CD4-positive, alpha-beta memory T cell (primary cell): ENCODE results near the gene TXLNG. TPM values are rescaled to one million over a fixed set of nuclear protein-coding genes. Genes with fewer than 3 reads are reported as not detected.
A peak's percentile ranks its signal among the peaks of the same experiment; 100 is the strongest.

Experiments
- CTCF ChIA-PET: fragments of 350-600 bp; sonication (Branson Sonifier 250); formaldehyde crosslinking; loops from one replicate; lab custom pipeline; 2021; ENCODE audit warnings: inconsistent platforms; ENCODE audit not compliant: partially characterized antibody; lab: Charles Lee
- POLR2A ChIA-PET: fragments of 350-600 bp; sonication (Branson Sonifier 250); formaldehyde crosslinking; loops from one replicate; lab custom pipeline; 2021; ENCODE audit not compliant: partially characterized antibody; lab: Charles Lee
- DNase-seq, 5 donors: peaks; one replicate each; pipeline versions ENCODE4 v3.0.0 to v3.0.0-alpha.2; 2020 to 2022; ENCODE audit warnings: mixed read lengths in 1 of 5
- H3K27ac ChIP-seq: one replicate; pipeline ENCODE4 v1.7.0; 2013; ENCODE audit warnings: low read depth, low read length
- H3K27me3 ChIP-seq: 2 replicates; pipeline ENCODE4 v1.7.0; 2013; ENCODE audit warnings: mild to moderate bottlenecking, low read length, moderate library complexity; ENCODE audit not compliant: insufficient read depth
- H3K36me3 ChIP-seq: 2 replicates; pipeline ENCODE4 v1.7.0; 2013; ENCODE audit warnings: mild to moderate bottlenecking, low read length, moderate library complexity; ENCODE audit not compliant: insufficient read depth
- H3K4me1 ChIP-seq: 2 replicates; pipeline ENCODE4 v1.7.0; 2013; ENCODE audit warnings: mild to moderate bottlenecking, low read length, moderate library complexity; ENCODE audit not compliant: insufficient read depth
- H3K4me3 ChIP-seq, 2 donors: one replicate each; pipeline ENCODE4 v1.7.0; 2013; ENCODE audit warnings: low read length in 2 of 2, mild to moderate bottlenecking in 1 of 2
- H3K9me3 ChIP-seq, 2 donors: one replicate each; pipeline ENCODE4 v1.7.0; 2013; ENCODE audit warnings: low read length in 2 of 2, control low read depth in 1 of 2; ENCODE audit not compliant: control insufficient read depth in 1 of 2
- H3K27ac Mint-ChIP-seq, 7 donors: one replicate each; pipeline ENCODE4 v1.8.0; 2020 to 2021; ENCODE audit warnings: mixed read lengths in 7 of 7, mild to moderate bottlenecking in 6 of 7, inconsistent platforms in 3 of 7, moderate library complexity in 3 of 7
- H3K27me3 Mint-ChIP-seq, 2 donors: one replicate each; pipeline ENCODE4 v1.8.0; 2020 to 2021; ENCODE audit warnings: mixed read lengths in 2 of 2
- H3K36me3 Mint-ChIP-seq, 2 donors: one replicate each; pipeline ENCODE4 v1.8.0; 2020 to 2021; ENCODE audit warnings: mixed read lengths in 2 of 2, inconsistent platforms in 1 of 2, mild to moderate bottlenecking in 1 of 2
- H3K4me1 Mint-ChIP-seq, 4 donors: one replicate each; pipeline ENCODE4 v1.8.0; 2020 to 2021; ENCODE audit warnings: mixed read lengths in 4 of 4, mild to moderate bottlenecking in 1 of 4
- H3K4me3 Mint-ChIP-seq, 8 donors: one replicate each; pipeline ENCODE4 v1.8.0; 2020 to 2021; ENCODE audit warnings: mixed read lengths in 8 of 8, mild to moderate bottlenecking in 7 of 8, moderate library complexity in 6 of 8, inconsistent platforms in 3 of 8
- H3K9me3 Mint-ChIP-seq, 8 donors: one replicate each; pipeline ENCODE4 v1.8.0; 2020 to 2021; ENCODE audit warnings: mixed read lengths in 8 of 8, mild to moderate bottlenecking in 5 of 8, inconsistent platforms in 3 of 8, moderate library complexity in 1 of 8
- intact Hi-C: fragments of 100-400 bp; cut with micrococcal nuclease; formaldehyde crosslinking; loops from one replicate; pipeline ENCODE4 v1.15.1; 2023
- polyA plus RNA-seq, 2 donors: library from polyadenylated mRNA; unstranded; fragments of 300-500 nt; fragmentation: Illumina TruSeq; gene quantifications; one replicate each; pipeline ENCODE4 v1.2.3, GENCODE V29; 2021
- total RNA-seq, 2 experiments: library from RNA; stranded (reverse); gene quantifications; one replicate each; pipeline ENCODE4 v1.2.3, GENCODE V29; 2021

Gene TXLNG
- total RNA-seq (10 to 100 TPM; 17.8 to 19.8 TPM), polyA plus RNA-seq (10 to 100 TPM in 1 of 2 donors, 1 to 10 TPM in 1; 9.4 to 20.2 TPM)

DNA sequence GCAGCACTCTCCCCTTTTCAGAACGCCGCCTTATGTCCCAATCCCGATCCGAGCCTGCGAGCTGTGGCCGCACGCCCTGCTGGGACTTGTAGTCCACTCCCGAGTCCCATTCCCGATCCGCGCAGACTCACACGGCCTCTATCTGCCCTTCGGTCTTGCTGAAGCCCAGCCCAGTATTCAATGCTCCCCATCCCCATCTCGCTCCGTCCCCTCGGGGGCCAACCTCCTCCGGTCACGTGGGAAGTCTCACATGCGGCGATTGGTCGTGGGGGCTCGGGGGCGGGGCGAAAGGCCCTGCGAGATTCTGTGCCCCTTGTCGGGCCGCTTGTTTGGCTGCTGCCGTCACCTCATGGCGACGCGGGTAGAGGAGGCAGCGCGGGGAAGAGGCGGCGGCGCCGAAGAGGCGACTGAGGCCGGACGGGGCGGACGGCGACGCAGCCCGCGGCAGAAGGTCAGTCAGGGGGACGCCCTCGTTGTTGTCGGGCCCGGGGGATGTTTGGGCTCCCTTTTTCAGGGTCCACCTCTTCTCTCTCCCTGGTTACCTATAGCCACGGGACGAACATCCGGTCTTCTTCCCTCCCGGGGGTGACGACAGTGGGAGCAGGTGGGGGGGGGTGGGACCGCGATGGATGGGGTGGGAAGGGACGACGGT lies at the start of gene TXLNG:
Gene TXLNG (plus strand): TSS at position 328 of the 652 bp plus-strand sequence. CDS start 22 bp downstream, at position 350.
- CTCF ChIA-PET: interaction anchor here (0.8 kb wide), 1 partner anchor 80 kb away, joined by 5 read pairs; no protein-coding TSS in a partner anchor
- Mint-ChIP-seq H3K4me3 (peak within 1 kb of the TSS; percentile 92 to 96 (median 94)), H3K27ac (peak within 1 kb of the TSS; percentile 78 to 96 (median 92)), H3K9me3 (no peaks in the 10 kb centered on the region), H3K4me1 (peaks cover 13 to 36% (median 21%) of the 10 kb centered on the region in 4 donors), H3K27me3 (no peaks in the 10 kb centered on the region), H3K36me3 (peaks cover 3 to 8% of the 10 kb centered on the region in 2 donors)
- Histone ChIP-seq H3K4me3 (peak within 1 kb of the TSS; percentile 63 to 70), H3K27ac (peak within 1 kb of the TSS; percentile 77), H3K4me1 (peaks cover 12% of the 10 kb centered on the region), H3K36me3 (peaks cover 5% of the 10 kb centered on the region), H3K27me3 (no peaks in the 10 kb centered on the region), H3K9me3 (no peaks in the 10 kb centered on the region)
- peak; percentile 97 to 99 (median 99) for DNase-seq
- POLR2A ChIA-PET: interaction anchor here (1.4 kb wide), 1 partner anchor 67 kb away, joined by 5 read pairs; the partner anchor contains the start of gene SYAP1
- intact Hi-C loops: loop anchor here (1.0 to 2.0 kb wide), 6 partner anchors 67 to 1451 kb away; partner anchors contain the start of genes AP1S2, PIGA, RBBP7 and REPS2

- Histone ChIP-seq H3K4me1 (no peaks in the 10 kb centered on the region), H3K9me3 (no peaks in the 10 kb centered on the region), H3K27me3 (no peaks in the 10 kb centered on the region), H3K27ac (no peak overlapping the region), H3K36me3 (peaks cover 8% of the 10 kb centered on the region), H3K4me3 (no peak overlapping the region)
- Mint-ChIP-seq H3K9me3 (no peaks in the 10 kb centered on the region), H3K4me1 (peaks cover 0 to 3% (median 0%) of the 10 kb centered on the region in 4 donors), H3K27me3 (no peaks in the 10 kb centered on the region), H3K4me3 (no peak overlapping the region), H3K27ac (no peak overlapping the region), H3K36me3 (peaks cover 43 to 58% of the 10 kb centered on the region in 2 donors)
- POLR2A ChIA-PET: no interaction called here
- DNase-seq: no peak
- intact Hi-C loops: no loop called here
- CTCF ChIA-PET: no interaction called here
Measured at GRCh38 chrX:16737024-16737423, 49.2 kb upstream of the TXLNG start.

DNA sequence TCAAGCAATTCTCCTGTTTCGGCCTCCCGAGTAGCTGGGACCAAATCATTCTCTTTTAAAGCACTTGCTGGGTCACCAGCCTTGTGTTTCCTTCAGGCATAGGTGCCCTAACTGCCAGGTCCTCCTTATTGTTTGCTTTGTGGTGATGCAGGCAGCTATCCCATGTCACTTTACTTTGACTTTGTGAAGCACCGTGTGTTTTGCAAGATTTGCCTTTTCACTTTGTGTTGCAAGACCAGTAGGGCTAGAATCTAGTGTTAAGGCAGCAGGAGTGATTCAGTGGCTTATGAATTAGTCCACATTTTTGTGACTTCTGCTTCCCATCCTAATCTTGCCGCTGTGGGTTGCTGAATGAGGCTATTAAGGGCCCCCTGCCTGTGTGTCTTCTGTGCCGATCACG lies 46.7 kb upstream of the TXLNG start:
- Mint-ChIP-seq H3K4me1 (peaks cover 0 to 1% (median 0%) of the 10 kb centered on the region in 4 donors), H3K4me3 (peak overlapping the region in 1 of 8 donors; percentile 41), H3K9me3 (no peaks in the 10 kb centered on the region), H3K36me3 (peaks cover 48 to 64% of the 10 kb centered on the region in 2 donors), H3K27ac (no peak overlapping the region), H3K27me3 (no peaks in the 10 kb centered on the region)
- intact Hi-C loops: no loop called here
- Histone ChIP-seq H3K4me3 (no peak overlapping the region), H3K36me3 (peaks cover 18% of the 10 kb centered on the region), H3K9me3 (no peaks in the 10 kb centered on the region), H3K4me1 (no peaks in the 10 kb centered on the region), H3K27me3 (no peaks in the 10 kb centered on the region), H3K27ac (no peak overlapping the region)
- no peak for DNase-seq
- POLR2A ChIA-PET: no interaction called here
- CTCF ChIA-PET: interaction anchor here (0.6 kb wide), 1 partner anchor 19 kb away, joined by 3 read pairs; no protein-coding TSS in a partner anchor

- no peak for DNase-seq
- Mint-ChIP-seq H3K27me3 (no peaks in the 10 kb centered on the region), H3K4me3 (no peak overlapping the region), H3K4me1 (peaks cover 0 to 1% (median 0%) of the 10 kb centered on the region in 4 donors), H3K36me3 (peaks cover 40 to 46% of the 10 kb centered on the region in 2 donors), H3K9me3 (no peaks in the 10 kb centered on the region), H3K27ac (peak overlapping the region in 1 of 7 donors; percentile 41)
- Histone ChIP-seq H3K36me3 (peaks cover 19% of the 10 kb centered on the region), H3K4me3 (no peak overlapping the region), H3K9me3 (no peaks in the 10 kb centered on the region), H3K4me1 (no peaks in the 10 kb centered on the region), H3K27me3 (no peaks in the 10 kb centered on the region), H3K27ac (no peak overlapping the region)
- ChIA-PET CTCF (no interaction called here), POLR2A (no interaction called here)
- intact Hi-C loops: no loop called here
Measured at GRCh38 chrX:16743604-16744325, 42.5 kb upstream of the TXLNG start.

DNA sequence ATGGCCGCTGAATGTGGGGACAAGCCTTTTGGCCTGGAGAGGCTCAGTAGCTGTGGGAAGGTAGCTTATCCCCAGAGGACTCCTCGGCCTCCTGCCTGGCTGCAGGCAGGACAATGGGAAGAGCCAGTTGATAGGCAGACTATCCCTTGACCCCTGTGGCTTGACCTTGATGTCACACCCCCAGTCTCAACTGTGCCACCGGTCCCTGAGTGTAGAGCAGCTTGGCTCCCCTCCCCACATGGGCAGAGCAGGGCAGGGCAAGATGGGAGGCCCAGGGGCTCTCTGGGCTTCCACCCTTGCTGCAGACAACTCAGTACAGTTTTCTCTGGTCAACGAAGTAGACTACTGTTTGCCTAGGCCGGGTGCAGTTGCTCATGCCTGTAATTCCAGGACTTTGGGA lies 41.2 kb upstream of the TXLNG start:
- H3K36me3 Mint-ChIP-seq: peaks cover 37 to 46% of the 10 kb centered on the region in 2 donors
- no peaks in the 10 kb centered on the region for H3K9me3 ChIP-seq
- peak overlapping the region in 2 of 7 donors; percentile 29 to 61 for H3K27ac Mint-ChIP-seq
- H3K4me1 Mint-ChIP-seq: peaks cover 0 to 1% (median 0%) of the 10 kb centered on the region in 4 donors
- CTCF ChIA-PET: no interaction called here
- DNase-seq: no peak
- H3K4me3 ChIP-seq: no peak overlapping the region
- intact Hi-C loops: no loop called here
- H3K9me3 Mint-ChIP-seq: no peaks in the 10 kb centered on the region
- H3K27me3 Mint-ChIP-seq: no peaks in the 10 kb centered on the region
- no peak overlapping the region for H3K4me3 Mint-ChIP-seq
- H3K36me3 ChIP-seq: peaks cover 19% of the 10 kb centered on the region
- no peak overlapping the region for H3K27ac ChIP-seq
- H3K27me3 ChIP-seq: no peaks in the 10 kb centered on the region
- no peaks in the 10 kb centered on the region for H3K4me1 ChIP-seq
- POLR2A ChIA-PET: no interaction called here

DNA sequence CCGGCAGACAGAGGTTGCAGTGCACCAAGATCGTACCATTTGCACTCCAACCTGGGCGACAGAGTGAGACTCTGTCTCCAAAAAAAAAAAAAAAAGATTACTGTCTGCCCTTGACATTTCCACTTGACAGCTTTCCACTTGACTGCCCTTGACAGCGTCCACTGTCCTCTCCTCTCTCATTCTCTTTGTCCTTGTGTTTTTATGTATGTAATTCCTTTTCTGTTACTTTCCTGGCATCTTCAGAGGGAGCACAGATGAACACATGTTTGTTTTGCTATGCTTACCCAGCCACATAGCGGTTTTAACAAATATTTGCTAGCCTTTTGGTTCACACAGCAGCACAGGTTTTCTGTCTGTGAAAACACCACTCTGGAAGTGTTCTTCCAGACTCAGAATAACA lies 40.6 kb upstream of the TXLNG start:
- DNase-seq: no peak
- no peak overlapping the region for H3K4me3 ChIP-seq
- CTCF ChIA-PET: interaction anchor here (1.4 kb wide), 1 partner anchor 21 kb away, joined by 3 read pairs; no protein-coding TSS in a partner anchor
- H3K9me3 Mint-ChIP-seq: no peaks in the 10 kb centered on the region
- intact Hi-C loops: no loop called here
- H3K36me3 Mint-ChIP-seq: peaks cover 37 to 44% of the 10 kb centered on the region in 2 donors
- no peak overlapping the region for H3K4me3 Mint-ChIP-seq
- H3K36me3 ChIP-seq: peaks cover 19% of the 10 kb centered on the region
- no peaks in the 10 kb centered on the region for H3K27me3 Mint-ChIP-seq
- peaks cover 0 to 1% (median 0%) of the 10 kb centered on the region in 4 donors for H3K4me1 Mint-ChIP-seq
- H3K9me3 ChIP-seq: no peaks in the 10 kb centered on the region
- H3K4me1 ChIP-seq: no peaks in the 10 kb centered on the region
- peak overlapping the region in 1 of 7 donors; percentile 56 for H3K27ac Mint-ChIP-seq
- H3K27ac ChIP-seq: no peak overlapping the region
- H3K27me3 ChIP-seq: no peaks in the 10 kb centered on the region
- POLR2A ChIA-PET: no interaction called here

- no peaks in the 10 kb centered on the region for H3K27me3 Mint-ChIP-seq
- H3K4me3 ChIP-seq: no peak overlapping the region
- H3K9me3 Mint-ChIP-seq: no peaks in the 10 kb centered on the region
- peak overlapping the region in 1 of 7 donors; percentile 25 for H3K27ac Mint-ChIP-seq
- ChIA-PET POLR2A (no interaction called here), CTCF (no interaction called here)
- H3K36me3 ChIP-seq: peaks cover 19% of the 10 kb centered on the region
- no peaks in the 10 kb centered on the region for H3K9me3 ChIP-seq
- peaks cover 34 to 42% of the 10 kb centered on the region in 2 donors for H3K36me3 Mint-ChIP-seq
- H3K4me3 Mint-ChIP-seq: no peak overlapping the region
- no peak overlapping the region for H3K27ac ChIP-seq
- no peak for DNase-seq
- intact Hi-C loops: no loop called here
- H3K4me1 ChIP-seq: no peaks in the 10 kb centered on the region
- H3K27me3 ChIP-seq: no peaks in the 10 kb centered on the region
- peaks cover 0 to 5% (median 0%) of the 10 kb centered on the region in 4 donors for H3K4me1 Mint-ChIP-seq
Measured at GRCh38 chrX:16748425-16748824, 37.8 kb upstream of the TXLNG start.
